ENCODE data around the gene CST7.

CST7 gene, protein sequence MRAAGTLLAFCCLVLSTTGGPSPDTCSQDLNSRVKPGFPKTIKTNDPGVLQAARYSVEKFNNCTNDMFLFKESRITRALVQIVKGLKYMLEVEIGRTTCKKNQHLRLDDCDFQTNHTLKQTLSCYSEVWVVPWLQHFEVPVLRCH

DNA sequence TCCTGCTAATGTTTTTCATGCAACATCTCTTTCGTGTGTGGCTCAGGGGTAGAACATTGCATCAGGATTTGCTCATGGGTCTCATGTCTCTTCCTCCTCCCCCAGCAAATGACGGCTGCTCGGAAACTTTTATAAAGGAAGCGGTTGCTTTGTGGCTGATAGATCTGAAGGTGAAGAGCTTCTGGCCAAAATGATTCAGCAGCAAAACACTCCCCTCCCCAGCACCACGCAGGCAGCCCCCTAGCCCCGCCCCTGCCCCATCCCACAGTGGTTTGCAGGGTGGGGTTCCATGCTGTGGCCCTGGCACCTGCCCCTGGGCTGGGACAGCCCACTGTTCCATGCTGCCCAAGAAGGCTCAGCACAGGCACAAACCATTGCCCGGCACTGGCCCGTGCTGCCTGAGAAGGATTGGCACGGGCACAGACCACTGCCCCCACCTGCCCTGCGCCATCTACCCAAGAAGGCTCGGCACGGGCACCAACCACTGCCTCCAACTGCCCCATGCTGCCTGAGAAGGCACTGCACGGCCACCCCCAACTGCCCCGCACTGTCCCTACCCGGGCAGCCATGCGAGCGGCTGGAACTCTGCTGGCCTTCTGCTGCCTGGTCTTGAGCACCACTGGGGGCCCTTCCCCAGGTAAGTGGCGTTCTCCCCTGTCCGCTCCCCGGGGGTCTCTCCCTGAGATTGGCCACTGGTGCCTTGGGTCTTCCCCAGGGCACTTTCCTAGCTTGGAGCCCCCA is at the start of gene CST7:
Gene CST7, plus strand, starts transcription at position 331 of the 741 bp plus-strand sequence. Its CDS starts 237 bp downstream, at position 568.
- peak; percentile 57 for DNase-seq (ENCODE audit: low spot score)
- TF ChIP-seq, protein P1, sequence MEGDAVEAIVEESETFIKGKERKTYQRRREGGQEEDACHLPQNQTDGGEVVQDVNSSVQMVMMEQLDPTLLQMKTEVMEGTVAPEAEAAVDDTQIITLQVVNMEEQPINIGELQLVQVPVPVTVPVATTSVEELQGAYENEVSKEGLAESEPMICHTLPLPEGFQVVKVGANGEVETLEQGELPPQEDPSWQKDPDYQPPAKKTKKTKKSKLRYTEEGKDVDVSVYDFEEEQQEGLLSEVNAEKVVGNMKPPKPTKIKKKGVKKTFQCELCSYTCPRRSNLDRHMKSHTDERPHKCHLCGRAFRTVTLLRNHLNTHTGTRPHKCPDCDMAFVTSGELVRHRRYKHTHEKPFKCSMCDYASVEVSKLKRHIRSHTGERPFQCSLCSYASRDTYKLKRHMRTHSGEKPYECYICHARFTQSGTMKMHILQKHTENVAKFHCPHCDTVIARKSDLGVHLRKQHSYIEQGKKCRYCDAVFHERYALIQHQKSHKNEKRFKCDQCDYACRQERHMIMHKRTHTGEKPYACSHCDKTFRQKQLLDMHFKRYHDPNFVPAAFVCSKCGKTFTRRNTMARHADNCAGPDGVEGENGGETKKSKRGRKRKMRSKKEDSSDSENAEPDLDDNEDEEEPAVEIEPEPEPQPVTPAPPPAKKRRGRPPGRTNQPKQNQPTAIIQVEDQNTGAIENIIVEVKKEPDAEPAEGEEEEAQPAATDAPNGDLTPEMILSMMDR (IDR thresholded peaks at IDR 0.05; ENCODE audit: extremely low read depth, missing control alignments) = no peak

DNA sequence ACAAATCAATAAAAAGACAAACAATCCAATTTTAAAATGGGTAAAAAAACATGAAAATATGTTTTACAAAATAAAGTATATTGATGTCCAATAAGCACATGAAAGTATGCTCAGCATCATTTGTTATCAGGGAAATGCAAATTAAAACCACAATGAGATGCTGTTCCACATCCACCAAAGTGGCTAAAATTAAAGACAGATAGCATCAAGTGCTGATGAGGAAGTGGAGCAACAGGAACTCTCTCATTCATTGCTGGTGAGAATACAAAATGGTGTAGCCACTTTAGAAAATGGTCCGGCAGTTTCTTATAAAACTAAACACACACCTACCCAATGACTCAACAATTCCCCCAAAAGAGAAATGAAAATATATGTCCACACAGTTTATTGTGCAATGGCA is 42.3 kb upstream of the CST7 start:
- TF ChIP-seq, protein P1 (IDR thresholded peaks at IDR 0.05; ENCODE audit: extremely low read depth, missing control alignments) = no peak
- no peak for DNase-seq (ENCODE audit: low spot score)

DNA sequence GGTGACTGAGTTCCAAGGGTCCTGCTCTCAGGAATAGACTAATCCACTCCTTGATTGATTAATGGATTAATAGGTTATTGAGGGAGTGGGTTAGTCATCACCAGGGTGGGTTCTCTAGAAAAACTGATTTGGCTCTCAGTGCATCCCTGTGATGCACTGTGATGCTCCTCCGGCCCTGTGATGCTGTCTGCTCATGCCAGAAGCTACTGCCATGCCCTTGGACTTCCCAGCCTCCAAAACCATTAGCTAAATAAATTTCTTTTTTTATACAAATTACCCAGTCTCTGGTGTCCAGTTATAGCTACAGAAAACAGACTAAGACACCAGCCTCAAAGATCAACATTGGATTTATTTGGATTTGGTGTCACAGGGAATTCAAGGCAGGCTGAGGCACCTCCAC is 40.4 kb upstream of the CST7 start:
- DNase-seq (ENCODE audit: low spot score) = no peak
- TF ChIP-seq, protein P1 (IDR thresholded peaks at IDR 0.05; ENCODE audit: extremely low read depth, missing control alignments) = no peak

DNA sequence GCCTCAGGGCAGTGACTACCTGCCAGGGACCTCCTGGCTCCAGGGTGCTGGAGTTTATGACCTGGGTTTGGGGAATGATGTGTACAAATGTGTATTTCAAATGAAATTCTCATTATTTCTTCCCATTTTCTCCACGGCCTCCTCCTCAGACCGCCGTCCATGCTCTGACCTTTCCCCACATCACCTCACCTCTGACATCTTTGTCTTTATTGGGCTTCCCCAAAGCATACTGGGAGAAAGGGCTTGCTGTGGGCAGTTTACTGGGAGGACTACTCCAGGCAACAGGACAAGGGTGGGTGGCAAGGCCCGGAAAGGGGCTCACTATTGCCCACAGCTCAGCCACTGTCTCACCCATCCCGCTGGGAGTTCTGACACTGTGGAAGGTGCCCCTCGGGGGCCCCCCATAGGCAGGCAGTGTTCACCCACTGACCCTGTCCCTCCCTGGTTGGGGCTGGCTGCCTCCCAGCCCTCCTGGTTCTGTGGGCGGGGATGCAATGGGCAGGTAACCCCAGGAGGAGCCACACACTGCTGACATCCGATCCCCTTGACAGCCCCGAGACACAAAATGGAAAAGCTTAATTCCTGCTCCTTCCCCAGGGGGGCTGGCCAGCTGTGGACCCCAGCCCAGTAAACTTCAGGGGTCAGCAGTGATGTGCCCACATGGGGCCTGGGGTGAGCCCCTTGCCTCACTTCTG is 39.8 kb upstream of the CST7 start:
- no peak for DNase-seq (ENCODE audit: low spot score)
- TF ChIP-seq, protein P1 (IDR thresholded peaks at IDR 0.05; ENCODE audit: extremely low read depth, missing control alignments) = no peak

DNA sequence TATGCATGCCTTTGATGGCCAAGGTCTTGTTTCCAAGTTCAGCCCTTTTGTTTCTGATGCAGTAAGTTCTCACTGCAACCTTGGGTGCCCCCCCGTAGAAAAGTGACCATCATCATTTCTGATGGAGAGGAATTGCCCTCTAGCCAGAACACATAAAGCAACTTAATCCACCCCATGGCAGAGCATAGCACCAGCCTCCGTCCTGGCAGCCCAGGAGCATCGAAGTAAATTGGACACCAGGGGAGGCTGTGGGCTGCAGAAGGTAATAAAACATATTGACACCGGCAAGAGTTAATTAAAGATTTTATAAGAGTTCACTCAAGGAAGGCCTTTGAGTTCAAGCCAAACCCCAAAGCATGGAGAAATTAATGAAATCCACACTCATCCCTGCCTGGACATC is 39.2 kb upstream of the CST7 start:
- TF ChIP-seq, protein P1 (IDR thresholded peaks at IDR 0.05; ENCODE audit: extremely low read depth, missing control alignments) = no peak
- no peak for DNase-seq (ENCODE audit: low spot score)

DNA sequence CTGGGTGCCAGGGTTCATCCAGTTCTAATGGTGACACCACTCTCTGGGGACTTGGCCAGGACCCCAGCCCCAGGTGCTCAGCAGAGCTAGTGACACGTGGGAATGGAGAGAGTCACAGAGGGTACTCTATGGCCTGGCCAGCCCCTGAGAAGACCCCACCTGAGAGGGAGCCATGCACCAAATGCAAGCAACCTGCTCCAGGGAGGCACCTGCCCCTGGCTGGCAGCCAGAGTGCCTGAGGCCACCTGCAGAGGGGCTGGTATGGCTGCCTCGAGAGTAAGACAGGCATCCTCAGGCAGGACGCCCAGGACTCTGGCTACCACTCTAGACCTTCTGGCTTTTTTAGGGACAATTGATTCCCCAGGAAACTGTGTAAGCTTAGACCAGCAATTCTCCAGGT is 38.6 kb upstream of the CST7 start:
- DNase-seq (ENCODE audit: low spot score) = no peak
- TF ChIP-seq, protein P1 (IDR thresholded peaks at IDR 0.05; ENCODE audit: extremely low read depth, missing control alignments) = no peak

DNA sequence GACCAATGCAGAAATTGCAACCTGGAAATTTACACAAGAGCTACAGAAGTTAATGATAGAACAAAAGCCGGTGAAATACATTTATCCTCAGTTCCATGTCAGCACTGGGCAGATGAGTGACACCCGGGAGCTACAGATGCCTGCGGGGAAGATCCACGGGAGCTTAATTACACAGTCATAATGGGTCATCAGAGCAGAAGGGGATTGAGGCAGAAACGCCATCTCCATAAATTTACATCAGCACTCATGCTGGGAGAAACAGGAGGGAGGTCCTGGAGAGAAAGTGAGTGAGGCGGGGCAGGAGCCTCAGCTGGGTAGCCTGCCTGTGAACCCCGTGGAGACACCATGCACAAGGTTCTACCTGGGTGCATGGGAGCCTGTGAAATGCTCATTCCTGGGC is 37.6 kb upstream of the CST7 start:
- TF ChIP-seq, protein P1 (IDR thresholded peaks at IDR 0.05; ENCODE audit: extremely low read depth, missing control alignments) = no peak
- no peak for DNase-seq (ENCODE audit: low spot score)
